Camera-type eye (tissue), 1 donor: ENCODE measurements around the gene C1orf185. TPM values are rescaled to one million over a fixed set of nuclear protein-coding genes. Genes with fewer than 3 reads are reported as not detected.

Experiments
- total RNA-seq: library from RNA; depleted of rRNA; stranded (reverse); fragments of >200 nt; gene quantifications from one replicate; pipeline ENCODE4 v1.2.3, GENCODE V29; 2014

The C1orf185 gene
- not detected for total RNA-seq

DNA sequence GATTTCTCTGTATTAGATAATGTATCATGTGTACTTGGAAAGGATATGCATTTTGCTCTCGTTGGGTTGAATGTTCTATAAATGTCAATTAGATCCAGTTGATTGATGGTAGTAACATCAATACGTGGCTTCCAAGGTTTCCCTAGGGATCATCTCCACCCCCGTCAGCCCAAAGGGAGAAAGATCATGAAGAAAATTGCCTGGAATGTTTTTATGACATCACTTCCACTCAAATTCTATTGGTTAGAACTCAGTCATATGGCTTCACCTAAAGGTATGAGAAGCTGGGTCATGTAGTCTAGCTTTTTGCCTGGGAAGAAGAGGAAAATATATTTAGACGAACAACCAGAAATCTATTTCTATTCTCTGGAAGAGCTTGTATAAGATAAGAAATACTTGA, at the start of gene C1orf185:
C1orf185 (plus strand) TSS at position 253 of the 400 bp plus-strand sequence; CDS start at position 259, 6 bp downstream.

Other genes with a start within 250 kb of the C1orf185 start
- gene FAF1, start 142.0 kb upstream of the C1orf185 start, total RNA-seq: 99.2 TPM
- 19.9 TPM for gene CDKN2C, start 132.0 kb upstream of the C1orf185 start, total RNA-seq
- gene RNF11, start 134.0 kb downstream of the C1orf185 start, total RNA-seq: 121 TPM
- gene TTC39A, start 228.3 kb downstream of the C1orf185 start, total RNA-seq: 5.2 TPM